HepG2 (cell line): Measurements from ENCODE around the gene OSER1. TPM values are rescaled to one million over a fixed set of nuclear protein-coding genes. Genes with fewer than 3 reads are reported as not detected.

ENCODE experiments used
- GATA4 ChIP-seq: sonication (generic); IDR thresholded peaks from 2 replicates; pipeline ENCODE4 v1.6.1; 2016; ENCODE audit warnings: antibody characterized with exemption, low read depth, borderline replicate concordance
- HINFP ChIP-seq: sonication (generic); formaldehyde crosslinking; IDR thresholded peaks from 2 replicates; pipeline ENCODE4 v1.4.0; 2020; ENCODE audit warnings: low read depth, mild to moderate bottlenecking, missing genetic modification reagents
- HNRNPL ChIP-seq: fragments of 200-400 bp; formaldehyde crosslinking; IDR thresholded peaks from 2 replicates; pipeline ENCODE4 v1.6.1; 2017; ENCODE audit warnings: mild to moderate bottlenecking, low read depth, low read length
- PATZ1 ChIP-seq: sonication (generic); formaldehyde crosslinking; IDR thresholded peaks from 2 replicates; pipeline ENCODE4 v1.4.0; 2020; ENCODE audit warnings: missing genetic modification reagents
- ZBTB20 ChIP-seq: sonication (generic); formaldehyde crosslinking; IDR thresholded peaks from 2 replicates; pipeline ENCODE4 v1.8.1; 2023; ENCODE audit warnings: missing genetic modification reagents, low read depth, mild to moderate bottlenecking, borderline replicate concordance
- ZNF143 ChIP-seq: sonication (generic); formaldehyde crosslinking; IDR thresholded peaks from 2 replicates; pipeline ENCODE4 v1.4.0; 2020; ENCODE audit warnings: missing genetic modification reagents
- ZNF160 ChIP-seq: sonication (generic); formaldehyde crosslinking; IDR thresholded peaks from 2 replicates; pipeline ENCODE4 v1.8.0; 2022; ENCODE audit warnings: mild to moderate bottlenecking, inconsistent platforms, missing genetic modification reagents
- ZNF556 ChIP-seq: sonication (generic); formaldehyde crosslinking; IDR thresholded peaks from 2 replicates; pipeline ENCODE4 v1.4.0; 2020; ENCODE audit warnings: mild to moderate bottlenecking, missing genetic modification reagents, borderline replicate concordance
- ZSCAN22 ChIP-seq: sonication (generic); formaldehyde crosslinking; IDR thresholded peaks from 2 replicates; pipeline ENCODE4 v1.4.0; 2020; ENCODE audit warnings: mild to moderate bottlenecking, missing genetic modification reagents
- ZSCAN5A ChIP-seq: sonication (generic); formaldehyde crosslinking; IDR thresholded peaks from 2 replicates; pipeline ENCODE4 v1.8.0; 2022; ENCODE audit warnings: mild to moderate bottlenecking, missing genetic modification reagents, borderline replicate concordance
- polyA plus RNA-seq, 8 experiments: library from polyadenylated mRNA; depleted of rRNA in 3 of 8; stranded (reverse) in 7 of 8; unstranded in 1 of 8; fragments of >200 nt; fragmentation: Illumina TruSeq in 4 of 8; extraction: Trizol in 4 of 8; gene quantifications; 2 replicates each; pipeline versions ENCODE4 v1.2.1 to v1.2.3, GENCODE V29; 2011 to 2016; ENCODE audit warnings: low read depth in 4 of 8, missing spikeins in 1 of 8, mixed read lengths in 1 of 8; ENCODE audit not compliant: insufficient read depth in 1 of 8
- total RNA-seq, 5 experiments: library from RNA; depleted of rRNA; stranded (reverse); fragments of >200 nt; fragmentation: Illumina TruSeq; extraction: Trizol; gene quantifications; 2 replicates each; pipeline ENCODE4 v1.2.3, GENCODE V29; 2016; ENCODE audit warnings: low read depth in 1 of 5
- TF ChIP-seq, protein P1 (sequence below): sonication (generic); formaldehyde crosslinking; IDR thresholded peaks from 2 replicates; pipeline ENCODE4 v1.9.0; 2021; ENCODE audit warnings: missing genetic modification reagents, borderline replicate concordance
- TF ChIP-seq, protein P2 (sequence below): IDR thresholded peaks from 2 replicates; pipeline ENCODE4 v1.6.1; 2012; ENCODE audit warnings: inconsistent platforms
- TF ChIP-seq, protein P3 (sequence below): sonication (generic); formaldehyde crosslinking; IDR thresholded peaks from 2 replicates; pipeline ENCODE4 v1.4.0; 2020; ENCODE audit warnings: missing genetic modification reagents, mild to moderate bottlenecking, borderline replicate concordance
- TF ChIP-seq, protein P4 (sequence below): sonication (generic); formaldehyde crosslinking; conservative IDR thresholded peaks from 2 replicates; pipeline ENCODE4 v1.4.0; 2020; ENCODE audit warnings: missing genetic modification reagents

Gene OSER1
- total and polyA plus RNA-seq, 2 of the 13 experiments (the other 11 are each of a cell fraction or from before 2014, with no cell fraction given), result 71.2 to 71.5 TPM

- TF ChIP-seq, protein P1, sequence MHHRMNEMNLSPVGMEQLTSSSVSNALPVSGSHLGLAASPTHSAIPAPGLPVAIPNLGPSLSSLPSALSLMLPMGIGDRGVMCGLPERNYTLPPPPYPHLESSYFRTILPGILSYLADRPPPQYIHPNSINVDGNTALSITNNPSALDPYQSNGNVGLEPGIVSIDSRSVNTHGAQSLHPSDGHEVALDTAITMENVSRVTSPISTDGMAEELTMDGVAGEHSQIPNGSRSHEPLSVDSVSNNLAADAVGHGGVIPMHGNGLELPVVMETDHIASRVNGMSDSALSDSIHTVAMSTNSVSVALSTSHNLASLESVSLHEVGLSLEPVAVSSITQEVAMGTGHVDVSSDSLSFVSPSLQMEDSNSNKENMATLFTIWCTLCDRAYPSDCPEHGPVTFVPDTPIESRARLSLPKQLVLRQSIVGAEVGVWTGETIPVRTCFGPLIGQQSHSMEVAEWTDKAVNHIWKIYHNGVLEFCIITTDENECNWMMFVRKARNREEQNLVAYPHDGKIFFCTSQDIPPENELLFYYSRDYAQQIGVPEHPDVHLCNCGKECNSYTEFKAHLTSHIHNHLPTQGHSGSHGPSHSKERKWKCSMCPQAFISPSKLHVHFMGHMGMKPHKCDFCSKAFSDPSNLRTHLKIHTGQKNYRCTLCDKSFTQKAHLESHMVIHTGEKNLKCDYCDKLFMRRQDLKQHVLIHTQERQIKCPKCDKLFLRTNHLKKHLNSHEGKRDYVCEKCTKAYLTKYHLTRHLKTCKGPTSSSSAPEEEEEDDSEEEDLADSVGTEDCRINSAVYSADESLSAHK, result no peak
- TF ChIP-seq ZNF556 (CRISPR knock-in tag), result peak; percentile 70; the same call in 1 of the 2 replicates
- TF ChIP-seq, protein P2, sequence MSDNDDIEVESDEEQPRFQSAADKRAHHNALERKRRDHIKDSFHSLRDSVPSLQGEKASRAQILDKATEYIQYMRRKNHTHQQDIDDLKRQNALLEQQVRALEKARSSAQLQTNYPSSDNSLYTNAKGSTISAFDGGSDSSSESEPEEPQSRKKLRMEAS, result 0 out of 2 replicates have a peak, but pooled peaks have one; percentile 19
- no peak for TF ChIP-seq ZNF143 (CRISPR knock-in tag)
- TF ChIP-seq ZBTB20, result no peak; the same call in 1 of the 2 replicates
- TF ChIP-seq ZSCAN5A (CRISPR knock-in tag), result 0 out of 2 replicates have a peak, but pooled peaks have one; percentile 60
- TF ChIP-seq HNRNPL, result 0 out of 2 replicates have a peak, but pooled peaks have one; percentile 0
- TF ChIP-seq GATA4, result no peak
- TF ChIP-seq, protein P3, sequence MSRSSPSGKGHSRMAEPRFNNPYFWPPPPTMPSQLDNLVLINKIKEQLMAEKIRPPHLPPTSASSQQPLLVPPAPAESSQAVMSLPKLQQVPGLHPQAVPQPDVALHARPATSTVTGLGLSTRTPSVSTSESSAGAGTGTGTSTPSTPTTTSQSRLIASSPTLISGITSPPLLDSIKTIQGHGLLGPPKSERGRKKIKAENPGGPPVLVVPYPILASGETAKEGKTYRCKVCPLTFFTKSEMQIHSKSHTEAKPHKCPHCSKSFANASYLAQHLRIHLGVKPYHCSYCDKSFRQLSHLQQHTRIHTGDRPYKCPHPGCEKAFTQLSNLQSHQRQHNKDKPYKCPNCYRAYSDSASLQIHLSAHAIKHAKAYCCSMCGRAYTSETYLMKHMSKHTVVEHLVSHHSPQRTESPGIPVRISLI (CRISPR knock-in tag), result peak; percentile 68
- no peak; the same call in 1 of the 2 replicates for TF ChIP-seq ZNF160
- peak; percentile 35; the same call in 1 of the 2 replicates for TF ChIP-seq HINFP (CRISPR knock-in tag)
- TF ChIP-seq, protein P4, sequence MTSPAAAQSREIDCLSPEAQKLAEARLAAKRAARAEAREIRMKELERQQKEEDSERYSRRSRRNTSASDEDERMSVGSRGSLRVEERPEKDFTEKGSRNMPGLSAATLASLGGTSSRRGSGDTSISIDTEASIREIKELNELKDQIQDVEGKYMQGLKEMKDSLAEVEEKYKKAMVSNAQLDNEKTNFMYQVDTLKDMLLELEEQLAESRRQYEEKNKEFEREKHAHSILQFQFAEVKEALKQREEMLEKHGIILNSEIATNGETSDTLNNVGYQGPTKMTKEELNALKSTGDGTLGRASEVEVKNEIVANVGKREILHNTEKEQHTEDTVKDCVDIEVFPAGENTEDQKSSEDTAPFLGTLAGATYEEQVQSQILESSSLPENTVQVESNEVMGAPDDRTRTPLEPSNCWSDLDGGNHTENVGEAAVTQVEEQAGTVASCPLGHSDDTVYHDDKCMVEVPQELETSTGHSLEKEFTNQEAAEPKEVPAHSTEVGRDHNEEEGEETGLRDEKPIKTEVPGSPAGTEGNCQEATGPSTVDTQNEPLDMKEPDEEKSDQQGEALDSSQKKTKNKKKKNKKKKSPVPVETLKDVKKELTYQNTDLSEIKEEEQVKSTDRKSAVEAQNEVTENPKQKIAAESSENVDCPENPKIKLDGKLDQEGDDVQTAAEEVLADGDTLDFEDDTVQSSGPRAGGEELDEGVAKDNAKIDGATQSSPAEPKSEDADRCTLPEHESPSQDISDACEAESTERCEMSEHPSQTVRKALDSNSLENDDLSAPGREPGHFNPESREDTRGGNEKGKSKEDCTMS (CRISPR knock-in tag), result no peak
- TF ChIP-seq ZSCAN22 (CRISPR knock-in tag), result peak; percentile 40; the same call in 1 of the 2 replicates
- 0 out of 2 replicates have a peak, but pooled peaks have one; percentile 20 for TF ChIP-seq PATZ1
Measured at GRCh38 chr20:44211177-44212039, 837 bp upstream of the OSER1 start (continued).
